MV-4-11 (cell line): Measurements from ENCODE around the gene AP2A2.

Experiments
- DNase-seq: peaks from one replicate; lab custom pipeline; 2025; lab: John Stamatoyannopoulos, UW

The AP2A2 gene

DNA sequence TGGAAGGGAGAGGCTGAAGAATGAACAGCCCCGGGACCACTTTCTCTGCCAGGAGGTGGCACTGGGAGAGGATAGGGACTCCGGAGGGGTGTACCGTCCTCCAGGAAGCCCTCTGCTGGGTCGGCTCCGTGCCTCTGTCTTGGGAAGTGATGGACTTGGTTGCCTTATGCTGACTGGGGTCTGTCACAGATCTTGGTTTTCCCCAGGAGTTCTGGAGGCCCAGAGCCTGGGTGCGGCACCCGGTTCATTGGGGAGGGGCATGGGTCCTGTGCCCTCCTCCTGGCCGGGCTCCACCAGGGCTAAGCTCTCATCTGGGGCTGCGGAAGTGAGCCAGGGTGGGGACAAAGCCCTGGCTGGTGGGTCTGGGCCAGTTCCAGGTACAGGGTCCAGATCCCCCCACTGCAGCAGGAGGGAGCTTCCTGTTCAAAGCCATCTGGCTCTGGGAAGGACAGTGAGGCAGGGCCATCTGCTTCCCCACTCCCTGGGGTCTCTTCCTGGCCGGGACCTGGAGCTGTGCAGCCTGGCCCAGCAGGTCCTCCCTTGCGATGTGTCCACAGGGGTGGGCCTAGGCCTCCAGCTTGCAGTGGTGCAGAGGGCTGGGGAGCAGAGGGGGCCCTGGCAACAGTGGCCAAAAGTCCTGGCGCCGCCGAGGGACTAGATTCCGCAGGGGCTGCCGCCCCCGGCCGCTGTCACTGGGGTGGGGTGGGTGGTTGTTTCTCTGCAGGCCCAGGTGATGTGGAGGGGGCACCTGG is 1.1 kb upstream of the AP2A2 start:
- no peak for DNase-seq

DNA sequence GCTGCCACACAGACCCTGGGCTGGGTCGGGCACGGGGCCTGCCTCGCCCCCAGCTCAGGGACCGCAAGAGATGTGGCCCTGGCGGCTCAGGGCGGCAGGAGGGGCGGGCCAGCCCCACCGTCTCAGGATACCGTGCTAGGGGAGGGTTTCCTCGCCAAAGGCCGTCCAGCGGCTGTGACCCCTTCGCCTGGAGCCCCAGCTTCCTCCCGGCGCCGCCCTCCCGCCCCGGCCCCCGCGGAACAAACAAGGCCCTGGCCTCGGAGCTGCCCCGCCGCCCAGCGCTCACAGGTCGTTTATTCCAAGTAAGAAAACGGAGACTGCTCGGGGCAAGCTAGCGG is 543 bp upstream of the AP2A2 start:
- DNase-seq = no peak

DNA sequence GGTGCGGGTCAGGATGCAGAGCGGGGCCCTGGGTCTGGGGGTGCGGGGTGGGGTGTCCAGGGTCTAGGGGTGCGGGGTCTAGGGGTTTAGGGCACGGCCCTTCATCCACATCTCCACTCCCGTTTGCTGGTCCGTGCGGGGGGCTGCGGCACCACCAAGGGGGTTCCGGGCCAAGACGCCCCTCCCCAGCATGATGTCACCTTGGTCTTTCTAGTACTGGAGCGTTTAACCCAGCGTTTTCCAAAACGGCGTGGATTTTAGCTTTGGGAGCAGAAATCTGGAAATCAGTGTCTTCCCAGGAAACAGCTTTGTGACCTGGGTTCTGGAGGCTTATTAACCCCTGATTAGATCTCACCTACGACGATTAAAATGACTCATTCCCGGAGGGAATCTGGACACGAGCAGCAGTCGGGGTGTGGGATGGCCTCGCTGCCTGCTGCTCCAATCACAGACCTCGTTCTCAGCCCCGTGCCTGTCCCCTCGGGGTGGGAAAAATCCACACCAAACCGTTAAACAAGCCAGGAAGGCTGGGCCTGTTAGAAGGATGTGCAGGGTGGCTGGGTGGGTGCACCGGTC is 759 bp downstream of the AP2A2 start:
- DNase-seq = no peak

DNA sequence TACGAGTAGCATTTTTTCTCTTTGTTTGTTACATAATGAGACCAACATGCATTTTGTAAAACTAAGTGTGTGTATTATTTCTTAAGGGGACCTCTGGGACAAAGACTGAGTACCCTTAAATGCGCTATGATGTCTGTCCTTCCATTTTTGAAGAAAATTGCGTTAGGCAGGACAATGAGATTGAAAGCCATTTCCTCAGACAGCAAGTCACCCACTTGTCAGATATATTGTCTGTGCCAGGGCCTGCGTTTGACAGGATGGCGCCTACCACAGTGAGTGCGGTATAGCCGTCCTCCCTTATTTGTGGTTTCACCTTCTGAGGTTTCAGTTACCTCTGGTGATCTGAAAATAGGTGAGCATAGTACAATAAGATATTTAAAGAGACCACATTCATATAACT is 2.2 kb downstream of the AP2A2 start:
- DNase-seq = no peak

DNA sequence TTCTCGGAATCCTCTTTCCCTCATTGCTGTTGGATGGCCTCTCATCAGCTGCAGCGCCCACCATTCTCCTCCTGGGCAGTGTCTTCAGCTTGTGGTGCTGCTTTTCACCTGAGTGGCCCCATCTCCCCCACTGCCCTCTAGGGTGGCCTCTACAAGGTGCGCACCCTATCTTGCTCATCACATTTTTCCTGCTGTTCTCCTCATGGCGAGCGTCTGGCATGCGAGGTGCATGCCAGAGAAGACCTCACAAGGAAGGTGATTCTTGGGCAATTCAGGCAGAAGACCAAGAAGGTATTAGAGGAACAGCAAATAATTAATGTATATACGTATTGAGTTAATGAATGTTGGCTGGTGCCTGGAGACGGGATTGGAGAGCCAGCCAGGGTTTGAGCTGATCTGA is 3.1 kb downstream of the AP2A2 start:
- DNase-seq = no peak

DNA sequence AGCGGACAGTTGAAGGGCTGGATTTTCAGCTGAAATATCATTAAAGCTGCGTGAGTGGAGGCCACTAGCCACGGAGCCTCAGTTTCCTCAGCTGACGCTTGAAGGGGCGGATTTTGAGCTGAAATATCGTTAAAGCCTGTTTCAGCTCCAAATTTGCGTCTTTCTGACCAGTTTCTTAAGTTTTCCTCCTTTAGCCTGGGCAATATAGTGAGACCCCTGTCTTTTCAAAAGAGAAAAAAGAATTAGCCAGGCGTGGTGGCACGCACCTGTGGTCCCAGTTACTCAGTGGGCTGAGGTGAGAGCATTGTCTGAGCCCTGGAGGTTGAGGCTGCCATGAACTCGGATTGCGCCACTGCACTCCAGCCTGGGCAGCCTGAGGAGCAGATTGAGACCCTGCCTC is 3.7 kb downstream of the AP2A2 start:
- no peak for DNase-seq

DNA sequence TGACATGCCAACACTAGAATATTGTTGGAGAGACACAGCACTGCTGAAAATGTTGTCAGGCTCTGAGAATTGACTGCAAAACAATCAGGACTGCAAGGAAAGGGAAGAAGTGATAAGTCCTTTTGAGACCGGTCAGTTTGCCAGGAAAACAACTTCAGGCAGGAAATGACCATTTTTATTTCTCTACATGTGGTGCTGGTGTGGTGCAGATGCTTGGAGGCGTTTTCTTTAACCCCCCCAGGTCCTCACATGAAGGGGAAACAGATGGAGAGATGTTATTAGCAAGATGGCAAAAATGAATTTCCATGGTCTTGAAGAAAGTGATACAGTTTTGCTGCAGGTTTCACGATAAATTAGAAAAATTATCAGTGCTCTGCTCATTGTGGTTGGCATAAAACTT is 5.7 kb downstream of the AP2A2 start:
- no peak for DNase-seq

DNA sequence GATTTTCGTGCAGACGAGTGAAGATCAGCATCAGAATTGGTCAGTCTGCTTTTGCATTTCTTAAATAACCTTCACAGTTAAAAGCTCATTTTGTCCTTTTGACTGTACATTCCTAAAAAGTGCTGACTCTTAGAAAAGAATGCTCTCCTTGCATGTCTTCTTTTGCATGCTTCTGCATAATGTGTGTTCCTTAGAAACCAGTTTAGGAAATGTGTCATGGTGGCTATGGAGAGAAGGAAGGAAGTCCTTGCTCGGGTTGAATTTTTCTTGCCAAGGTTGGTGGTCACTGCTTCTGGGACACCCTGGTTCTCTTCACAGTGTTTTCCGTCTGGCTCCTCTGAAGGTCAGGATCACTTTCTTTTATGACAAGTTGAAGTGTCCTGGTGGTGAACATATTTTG is 6.8 kb downstream of the AP2A2 start:
- peak; percentile 33 for DNase-seq

DNA sequence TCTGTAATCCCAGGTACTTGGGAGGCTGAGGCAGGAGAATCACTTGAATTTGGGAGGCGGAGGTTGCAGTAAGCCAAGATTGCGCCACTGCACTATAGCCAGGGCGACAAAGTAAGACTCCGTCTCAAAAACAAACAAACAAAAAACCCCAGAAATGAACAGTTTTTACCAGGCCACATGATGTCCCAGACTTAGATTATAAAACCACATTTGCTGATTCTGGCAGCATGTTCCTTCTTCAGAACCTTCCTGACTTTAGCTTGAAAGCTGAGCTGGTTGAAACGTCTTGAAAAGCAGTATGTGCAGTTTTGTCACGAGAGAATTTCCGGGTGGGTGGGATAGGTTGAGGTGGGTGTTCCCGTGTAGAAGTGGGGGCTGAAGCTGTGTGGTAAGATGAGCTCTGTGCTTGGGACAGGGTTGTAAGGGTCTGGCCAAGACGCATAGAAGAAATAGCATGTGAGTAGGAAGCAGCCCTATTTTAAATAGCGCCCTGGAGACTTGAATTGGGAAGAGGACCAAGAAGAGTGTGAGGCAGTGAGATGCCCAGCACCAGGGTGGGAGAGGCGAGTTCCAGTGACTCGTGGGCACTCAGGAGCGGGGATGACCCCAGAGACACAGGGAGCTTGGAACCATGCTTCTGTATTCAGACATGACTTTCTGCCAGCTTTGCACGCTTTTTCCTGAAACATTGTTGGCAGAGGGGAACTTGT is 7.6 kb downstream of the AP2A2 start:
- no peak for DNase-seq

DNA sequence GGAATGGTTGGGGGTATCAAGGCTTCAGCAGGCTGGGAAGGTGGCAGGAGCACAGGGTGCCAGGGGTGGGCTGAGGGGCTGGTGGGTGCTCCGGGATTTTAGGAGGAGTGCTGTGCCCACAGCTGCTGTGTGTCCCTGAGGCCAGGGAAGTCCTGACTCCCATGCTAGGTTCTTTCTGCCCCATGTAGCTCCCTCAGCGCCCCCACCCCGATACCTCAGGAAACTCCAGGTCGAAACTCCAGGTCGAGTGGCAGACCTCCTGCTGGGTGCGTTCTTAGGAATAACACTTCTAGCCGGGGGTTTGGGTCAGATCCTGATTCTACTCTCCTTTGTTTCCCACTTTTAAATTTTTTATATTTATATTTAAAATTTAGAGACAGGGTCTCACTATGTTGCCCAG is 8.3 kb downstream of the AP2A2 start:
- DNase-seq = no peak

DNA sequence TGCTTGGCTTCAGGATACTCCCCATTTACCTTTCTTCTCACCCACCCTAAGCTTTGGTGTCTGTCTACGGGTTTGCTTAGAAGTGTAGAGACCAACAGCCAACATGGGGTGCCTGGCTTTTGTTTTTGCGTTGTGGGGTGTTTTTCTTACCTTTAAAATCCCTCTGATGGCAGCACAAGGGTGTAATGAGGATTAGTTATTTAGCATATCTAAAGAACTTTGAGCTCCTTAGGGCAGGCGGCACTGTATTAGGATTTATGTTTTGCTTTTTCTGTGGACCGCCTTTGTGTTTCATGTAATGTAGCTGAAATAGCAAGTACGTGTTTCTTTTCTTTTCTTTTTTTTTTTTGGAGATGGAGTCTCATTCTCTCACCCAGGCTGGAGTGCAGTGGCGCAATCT is 8.9 kb downstream of the AP2A2 start:
- no peak for DNase-seq

DNA sequence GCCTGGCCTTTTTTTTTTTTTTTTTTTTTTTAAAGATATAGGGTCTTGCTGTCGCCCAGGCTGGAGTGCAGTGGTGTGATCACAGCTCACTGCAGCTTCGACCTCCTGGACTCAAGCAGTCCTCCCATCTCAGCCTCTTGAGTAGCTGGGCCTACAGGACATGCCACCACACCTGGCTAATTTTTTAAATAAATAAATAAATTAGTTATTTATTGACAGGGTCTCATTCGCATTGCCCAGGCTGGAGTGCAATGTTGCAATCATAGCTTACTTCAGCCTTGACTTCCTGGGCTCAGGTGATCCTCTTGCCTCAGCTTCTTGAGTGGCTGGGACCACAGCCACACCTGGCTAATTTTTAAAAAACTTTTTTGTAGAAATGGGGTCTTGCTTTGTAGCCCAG is 10.5 kb downstream of the AP2A2 start:
- no peak for DNase-seq

DNA sequence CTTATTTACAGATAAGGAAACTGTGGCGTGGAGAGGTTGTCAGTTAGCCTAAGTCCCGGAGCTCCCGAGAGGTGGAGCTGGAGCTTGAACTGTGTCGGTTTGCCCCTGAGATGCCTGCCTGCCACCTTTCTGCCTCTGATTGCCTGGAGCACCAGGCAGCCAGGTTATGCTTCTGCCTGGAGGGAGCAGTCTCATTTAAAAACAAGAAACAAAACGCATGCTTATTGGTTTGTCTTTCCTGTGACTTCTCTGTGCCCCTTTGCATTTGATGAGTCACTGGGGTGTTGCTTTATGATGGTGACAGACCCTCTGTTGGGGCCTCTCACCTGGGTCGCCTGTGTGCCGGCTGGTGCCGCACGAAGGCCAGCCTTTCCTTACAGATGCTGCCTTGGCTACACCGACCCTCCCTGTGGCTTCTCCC is 12.2 kb downstream of the AP2A2 start:
- DNase-seq = no peak

DNA sequence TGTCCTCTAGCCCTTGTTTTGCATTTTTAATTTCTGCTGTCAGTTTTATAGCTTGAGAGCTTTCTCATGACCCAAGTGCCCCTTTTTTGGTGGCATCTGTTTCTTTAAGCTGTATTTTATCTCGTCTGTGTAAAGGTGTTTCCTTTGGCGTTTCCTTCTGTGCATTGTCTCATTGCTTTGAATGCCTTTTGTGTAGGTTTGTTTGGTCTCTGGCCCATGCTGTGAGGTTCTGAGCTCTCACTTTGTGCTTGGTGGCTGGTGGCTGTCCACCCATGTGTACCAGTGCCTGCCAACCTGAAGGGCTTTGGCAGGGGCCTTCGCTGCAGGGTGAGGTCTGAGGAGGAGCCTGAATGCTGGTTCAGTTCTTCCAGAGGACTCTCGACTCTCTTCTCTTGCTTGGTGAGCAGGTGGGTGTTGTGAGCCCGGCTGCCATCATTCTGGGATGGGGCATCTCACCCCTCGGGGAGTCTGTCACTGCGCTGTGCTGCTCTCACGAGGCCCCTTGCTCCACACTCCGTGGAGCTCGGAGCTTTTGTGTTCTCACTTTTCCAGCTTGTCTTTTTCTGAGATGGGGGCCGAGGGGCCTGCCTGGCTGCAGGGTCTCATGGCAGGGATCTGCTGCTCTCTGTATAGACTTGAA is 14.9 kb downstream of the AP2A2 start:
- no peak for DNase-seq

DNA sequence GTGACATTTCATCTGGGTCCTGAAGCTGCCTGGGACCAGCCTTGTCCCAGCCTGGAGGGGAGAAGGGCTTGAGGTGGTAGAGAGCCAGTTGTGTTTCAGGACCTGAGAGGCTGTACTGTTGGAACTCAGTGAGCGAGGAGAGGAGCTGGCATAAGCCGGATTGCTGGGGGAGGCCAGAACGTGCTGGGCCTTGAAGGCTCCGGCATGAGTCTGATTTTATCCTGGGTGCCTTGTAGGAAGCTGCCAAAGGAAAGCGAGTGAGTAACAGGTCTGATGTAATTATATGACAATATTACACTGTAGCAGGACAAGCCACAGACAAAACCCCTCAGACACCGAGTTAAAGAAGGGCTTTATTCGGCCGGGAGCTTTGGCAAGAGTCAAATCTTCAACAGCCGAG is 17.2 kb downstream of the AP2A2 start:
- DNase-seq = peak; percentile 66

DNA sequence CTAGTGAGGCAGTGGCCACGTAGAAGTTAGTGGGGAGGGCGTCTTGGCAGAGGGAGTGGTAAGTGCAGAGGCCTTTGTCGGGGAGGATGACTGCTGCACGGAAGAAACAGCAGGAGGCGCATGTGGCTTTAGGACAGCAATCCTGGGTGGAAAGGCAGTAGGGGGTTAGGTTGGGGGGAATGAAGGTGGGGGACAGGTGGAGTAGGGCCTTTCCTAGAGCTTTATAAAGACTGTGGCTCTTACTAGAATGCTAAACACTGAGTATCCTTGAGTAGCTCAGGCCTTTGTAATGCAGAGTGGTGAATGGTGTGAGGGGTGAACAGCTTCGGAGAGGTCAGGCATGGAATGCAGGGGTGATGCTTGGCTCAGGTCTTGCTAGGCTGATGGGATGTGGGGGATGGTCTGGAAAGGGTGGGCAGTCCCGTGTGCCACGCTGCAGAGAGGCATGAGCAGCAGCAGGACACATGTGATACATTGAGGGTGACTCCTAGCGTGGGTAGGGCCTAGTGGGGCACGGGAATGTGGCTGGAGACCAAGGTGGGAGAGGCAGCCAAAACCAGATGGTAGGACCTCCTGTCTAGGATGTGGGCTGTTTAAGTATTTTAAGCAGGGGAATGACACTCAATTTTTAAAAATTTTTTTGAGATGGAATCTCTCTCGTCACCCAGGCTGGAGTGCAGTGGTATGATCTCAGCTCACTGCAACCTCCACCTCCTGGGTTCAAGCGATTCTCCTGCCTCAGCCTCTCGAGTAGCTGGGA is 19.2 kb downstream of the AP2A2 start:
- peak; percentile 24 for DNase-seq

DNA sequence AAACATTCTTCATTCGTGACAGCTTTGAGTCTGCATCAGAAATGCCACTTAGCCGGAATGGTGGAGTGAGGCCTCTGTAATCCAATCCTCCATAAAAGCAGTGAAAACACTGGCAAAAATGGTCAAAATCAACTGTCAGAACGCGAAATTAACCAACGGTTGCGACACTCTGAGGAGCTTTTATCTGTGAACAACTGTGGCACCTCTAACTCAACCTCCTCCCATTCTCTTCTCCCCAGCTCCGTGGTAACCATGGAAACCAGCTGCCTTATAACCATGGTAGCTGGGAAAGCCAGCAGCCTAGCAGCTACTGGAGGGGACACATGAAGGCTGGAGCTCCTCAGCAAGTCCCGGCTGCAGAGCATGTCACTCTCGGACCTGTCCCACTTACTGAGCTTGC is 20.3 kb downstream of the AP2A2 start:
- peak; percentile 87 for DNase-seq

DNA sequence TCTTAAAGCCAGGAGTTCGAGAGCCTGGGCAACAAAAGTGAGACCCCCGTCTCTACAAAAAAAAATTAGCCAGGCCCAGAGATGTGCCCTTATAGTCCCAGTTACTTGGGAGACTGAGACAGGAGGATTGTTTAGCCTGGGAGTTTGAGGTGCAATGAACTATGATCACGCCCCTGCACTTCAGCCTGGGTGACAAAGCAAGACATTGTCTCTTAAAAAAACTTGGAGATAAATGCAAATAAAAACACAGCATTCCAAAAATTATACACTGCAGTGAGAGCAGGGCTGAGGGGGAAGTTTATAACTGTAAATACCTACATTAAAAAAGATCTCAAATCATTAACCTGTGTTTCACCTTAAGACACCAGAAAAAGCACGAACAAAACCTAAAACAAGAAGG is 22.1 kb downstream of the AP2A2 start:
- DNase-seq = no peak

DNA sequence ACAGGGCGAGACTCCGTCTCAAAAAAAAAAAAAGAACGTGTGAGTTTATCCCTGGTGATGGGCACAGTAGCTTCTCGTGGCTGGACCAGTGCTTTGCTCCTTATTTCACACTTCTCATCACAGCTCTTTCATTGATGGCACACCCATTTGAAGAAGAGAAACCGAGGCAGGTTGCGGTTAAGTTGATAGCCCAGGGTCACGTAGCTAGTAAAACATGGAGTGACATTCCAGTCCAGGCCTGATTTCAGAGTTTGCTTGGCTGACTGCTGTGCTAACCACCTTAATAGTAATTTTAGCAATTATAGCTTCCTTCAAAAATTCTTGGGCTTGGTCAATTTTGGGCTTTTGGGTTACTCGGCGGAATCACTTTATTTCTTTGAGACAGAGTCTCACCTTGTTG is 25.8 kb downstream of the AP2A2 start:
- no peak for DNase-seq

DNA sequence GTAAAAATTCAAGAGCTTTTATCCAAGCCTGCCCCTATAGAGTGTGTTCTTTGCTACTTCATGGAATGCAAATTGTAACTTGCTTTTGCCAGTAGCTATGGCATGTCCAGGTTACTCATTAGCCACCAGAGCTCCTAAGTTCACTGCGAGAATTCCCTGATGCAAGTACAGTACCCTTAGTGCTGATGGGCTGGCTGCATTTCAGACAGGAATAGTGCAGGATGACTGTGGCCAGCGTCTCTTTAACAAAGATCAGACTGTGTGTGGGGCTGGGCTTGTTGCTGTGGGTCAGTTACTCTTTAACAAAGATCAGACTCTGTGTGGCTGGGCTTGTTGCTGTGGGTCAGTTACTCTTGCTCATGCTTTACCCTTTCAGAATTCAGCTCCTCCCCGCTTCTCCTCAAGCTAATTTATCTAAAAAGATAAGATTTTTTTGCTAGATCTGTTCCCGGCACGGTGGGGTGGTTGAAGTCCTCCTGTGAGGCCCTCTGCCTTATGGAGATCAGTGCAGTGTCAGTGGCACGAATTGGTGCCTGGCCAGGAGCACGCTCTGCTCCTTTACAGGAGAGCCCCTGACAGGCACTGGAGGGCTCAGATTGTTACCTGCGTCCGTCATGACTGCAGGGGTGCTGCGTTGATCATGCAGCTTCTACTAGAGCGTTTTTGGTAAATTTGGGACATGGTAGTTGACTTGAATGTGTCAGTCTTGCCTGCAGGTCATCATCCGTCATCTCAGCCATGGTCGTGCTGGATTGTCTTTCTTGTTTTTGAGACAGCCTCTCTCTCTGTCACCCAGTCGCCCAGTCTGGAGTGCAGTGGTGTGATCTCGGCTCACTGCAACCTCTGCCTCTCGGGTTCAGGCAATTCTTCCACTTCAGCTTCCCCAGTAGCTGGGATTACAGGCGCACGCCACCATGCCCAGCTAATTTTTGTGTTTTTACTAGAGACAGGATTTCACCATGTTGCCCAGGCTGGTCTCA is 27.0 kb downstream of the AP2A2 start:
- no peak for DNase-seq

DNA sequence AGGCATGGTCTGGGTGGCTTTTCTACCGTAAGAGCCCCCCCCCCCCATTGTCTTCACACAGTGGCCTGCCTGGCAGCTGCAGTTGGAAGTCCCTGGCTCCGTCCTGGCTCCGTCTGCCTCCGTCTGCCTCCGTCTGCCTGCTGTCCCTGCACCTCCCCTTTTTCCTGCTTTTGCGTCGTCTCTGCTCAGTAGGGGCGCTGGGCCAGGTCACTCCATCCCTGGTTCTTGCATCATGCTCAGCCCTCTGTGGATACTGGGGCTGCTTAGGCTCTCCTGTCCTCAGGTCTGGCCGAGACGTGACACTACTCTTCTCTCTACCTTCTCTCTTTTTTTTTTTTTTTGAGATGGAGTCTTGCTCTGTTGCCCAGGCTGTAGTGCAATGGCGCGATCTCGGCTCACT is 27.8 kb downstream of the AP2A2 start:
- no peak for DNase-seq
